HEK293T (cell line): ENCODE results near the gene MAGOH.

Experiments
- CTCF ChIA-PET: fragments of 350-600 bp; formaldehyde crosslinking; extraction: SDS; loops from one replicate; lab custom pipeline; 2021; ENCODE audit warnings: antibody characterized with exemption, inconsistent platforms; lab: Yijun Ruan, JAX
- POLR2A ChIA-PET: fragments of 350-600 bp; formaldehyde crosslinking; extraction: SDS; loops from one replicate; lab custom pipeline; 2020; ENCODE audit warnings: antibody characterized with exemption, inconsistent platforms; lab: Yijun Ruan, JAX
- DNase-seq: peaks from one replicate; pipeline ENCODE4 v3.0.0; 2012; ENCODE audit warnings: mixed read lengths; ENCODE audit errors: extremely low spot score
- ARNT ChIP-seq: fragments of 450-650 bp; IDR thresholded peaks from 2 replicates; pipeline ENCODE4 v1.6.1; 2017; ENCODE audit warnings: mild to moderate bottlenecking
- BHLHE40 ChIP-seq: fragments of 450-650 bp; IDR thresholded peaks from 2 replicates; pipeline ENCODE4 v1.6.1; 2016; ENCODE audit warnings: mild to moderate bottlenecking, moderate library complexity, borderline replicate concordance
- CTBP1 ChIP-seq: fragments of 450-650 bp; IDR thresholded peaks from 2 replicates; pipeline ENCODE4 v1.6.1; 2016; ENCODE audit warnings: borderline replicate concordance
- ELF4 ChIP-seq: fragments of 450-650 bp; IDR thresholded peaks from 2 replicates; pipeline ENCODE4 v1.6.1; 2017; ENCODE audit warnings: antibody characterized with exemption
- FOXA1 ChIP-seq: fragments of 450-650 bp; IDR thresholded peaks from 2 replicates; pipeline ENCODE4 v1.6.1; 2016; ENCODE audit warnings: mild to moderate bottlenecking
- FOXK2 ChIP-seq: fragments of 450-650 bp; IDR thresholded peaks from 2 replicates; pipeline ENCODE4 v1.6.1; 2016; ENCODE audit warnings: mild to moderate bottlenecking
- FOXM1 ChIP-seq: fragments of 450-650 bp; IDR thresholded peaks from 2 replicates; pipeline ENCODE4 v1.6.1; 2017; ENCODE audit warnings: mild to moderate bottlenecking, borderline replicate concordance
- HDGF ChIP-seq: fragments of 450-650 bp; IDR thresholded peaks from 2 replicates; pipeline ENCODE4 v1.6.1; 2017; ENCODE audit warnings: antibody characterized with exemption, borderline replicate concordance
- L3MBTL2 ChIP-seq: fragments of 450-650 bp; conservative IDR thresholded peaks from 2 replicates; pipeline ENCODE4 v1.6.1; 2016; ENCODE audit warnings: mild to moderate bottlenecking
- LEF1 ChIP-seq: fragments of 450-650 bp; IDR thresholded peaks from 2 replicates; pipeline ENCODE4 v1.6.1; 2017; ENCODE audit warnings: mild to moderate bottlenecking, borderline replicate concordance
- NFRKB ChIP-seq: fragments of 450-650 bp; IDR thresholded peaks from 2 replicates; pipeline ENCODE4 v1.6.1; 2016; ENCODE audit warnings: mild to moderate bottlenecking, moderate library complexity
- PKNOX1 ChIP-seq: fragments of 450-650 bp; IDR thresholded peaks from 2 replicates; pipeline ENCODE4 v1.6.1; 2016
- SP1 ChIP-seq: fragments of 450-650 bp; IDR thresholded peaks from 2 replicates; pipeline ENCODE4 v1.6.1; 2017
- SUZ12 ChIP-seq: fragments of 450-650 bp; IDR thresholded peaks from 2 replicates; pipeline ENCODE4 v1.6.1; 2016; ENCODE audit warnings: mild to moderate bottlenecking
- TARDBP ChIP-seq: fragments of 450-650 bp; IDR thresholded peaks from 2 replicates; pipeline ENCODE4 v1.6.1; 2016
- ZNF384 ChIP-seq: fragments of 450-650 bp; IDR thresholded peaks from 2 replicates; pipeline ENCODE4 v1.6.1; 2016

The MAGOH gene

GRCh38 chr1:53280496-53280895 lies 42.2 kb upstream of the MAGOH start:
- CTCF ChIA-PET: interaction anchor here (1.0 to 3.5 kb wide), 2 partner anchors 11 to 113 kb away, joined by 3 to 28 read pairs; no protein-coding TSS in a partner anchor
- TF ChIP-seq SP1: no peak
- no peak for DNase-seq
- POLR2A ChIA-PET: no interaction called here

- CTCF ChIA-PET: interaction anchor here (0.8 to 3.5 kb wide), 6 partner anchors 11 to 206 kb away, joined by 3 to 28 read pairs (median 7); no protein-coding TSS in a partner anchor
- POLR2A ChIA-PET: no interaction called here
- no peak for TF ChIP-seq PKNOX1
- no peak for TF ChIP-seq ZNF384
- TF ChIP-seq CTBP1: no peak
- TF ChIP-seq FOXM1: no peak
- no peak for TF ChIP-seq NFRKB
- no peak for TF ChIP-seq SUZ12
- no peak for TF ChIP-seq SP1
- no peak for TF ChIP-seq LEF1
- no peak for TF ChIP-seq ARNT
- no peak for TF ChIP-seq TARDBP
- DNase-seq: no peak
Measured at GRCh38 chr1:53279296-53280200, 41.2 kb upstream of the MAGOH start.

- TF ChIP-seq NFRKB (no peak), ZNF384 (no peak), TARDBP (no peak)
- POLR2A ChIA-PET: interaction anchor here (1.2 kb wide), 1 partner anchor 115 kb away, joined by 6 read pairs; no protein-coding TSS in a partner anchor
- CTCF ChIA-PET: interaction anchor here (0.6 to 3.5 kb wide), 13 partner anchors 8 to 207 kb away, joined by 3 to 28 read pairs (median 4); no protein-coding TSS in a partner anchor
- DNase-seq: peak; percentile 78
Measured at GRCh38 chr1:53278298-53278725, 40.0 kb upstream of the MAGOH start.

- ChIA-PET POLR2A (no interaction called here), CTCF (interaction anchor here (3.5 kb wide), 1 partner anchor 116 kb away, joined by 28 read pairs; no protein-coding TSS in a partner anchor)
- TF ChIP-seq ELF4: no peak
- TF ChIP-seq TARDBP: no peak
- TF ChIP-seq ZNF384: no peak
- no peak for TF ChIP-seq BHLHE40
- TF ChIP-seq NFRKB: no peak
- TF ChIP-seq L3MBTL2: no peak
- TF ChIP-seq FOXA1: no peak
- TF ChIP-seq ARNT: no peak
- no peak for TF ChIP-seq FOXK2
- no peak for TF ChIP-seq CTBP1
- TF ChIP-seq PKNOX1: no peak
- TF ChIP-seq SUZ12: no peak
- no peak for TF ChIP-seq FOXM1
- TF ChIP-seq HDGF: no peak
- no peak for TF ChIP-seq LEF1
- TF ChIP-seq SP1: no peak
- DNase-seq: no peak
Measured at GRCh38 chr1:53277326-53277725, 39.0 kb upstream of the MAGOH start.

GRCh38 chr1:53276902-53277281 lies 38.6 kb upstream of the MAGOH start:
- no peak for DNase-seq
- CTCF ChIA-PET: interaction anchor here (3.5 kb wide), 1 partner anchor 117 kb away, joined by 28 read pairs; no protein-coding TSS in a partner anchor

GRCh38 chr1:53276153-53276901 lies 38.0 kb upstream of the MAGOH start:
- POLR2A ChIA-PET: no interaction called here
- no peak for TF ChIP-seq TARDBP
- TF ChIP-seq HDGF: no peak
- TF ChIP-seq SUZ12: no peak
- no peak for TF ChIP-seq FOXM1
- TF ChIP-seq L3MBTL2: no peak
- no peak for TF ChIP-seq FOXK2
- TF ChIP-seq FOXA1: no peak
- no peak for TF ChIP-seq ELF4
- no peak for TF ChIP-seq PKNOX1
- CTCF ChIA-PET: no interaction called here
- DNase-seq: no peak

More at GRCh38 chr1:53276902-53277281, 38.6 kb upstream of the MAGOH start:
- POLR2A ChIA-PET: no interaction called here
- TF ChIP-seq ZNF384 (no peak), SUZ12 (no peak), ARNT (no peak), FOXA1 (no peak), FOXK2 (no peak), FOXM1 (no peak), L3MBTL2 (no peak), BHLHE40 (no peak), TARDBP (no peak)
